ENCODE measurements around the gene CCDC87.
A peak's percentile ranks its signal among the peaks of the same experiment; 100 is the strongest.

The CCDC87 gene

DNA sequence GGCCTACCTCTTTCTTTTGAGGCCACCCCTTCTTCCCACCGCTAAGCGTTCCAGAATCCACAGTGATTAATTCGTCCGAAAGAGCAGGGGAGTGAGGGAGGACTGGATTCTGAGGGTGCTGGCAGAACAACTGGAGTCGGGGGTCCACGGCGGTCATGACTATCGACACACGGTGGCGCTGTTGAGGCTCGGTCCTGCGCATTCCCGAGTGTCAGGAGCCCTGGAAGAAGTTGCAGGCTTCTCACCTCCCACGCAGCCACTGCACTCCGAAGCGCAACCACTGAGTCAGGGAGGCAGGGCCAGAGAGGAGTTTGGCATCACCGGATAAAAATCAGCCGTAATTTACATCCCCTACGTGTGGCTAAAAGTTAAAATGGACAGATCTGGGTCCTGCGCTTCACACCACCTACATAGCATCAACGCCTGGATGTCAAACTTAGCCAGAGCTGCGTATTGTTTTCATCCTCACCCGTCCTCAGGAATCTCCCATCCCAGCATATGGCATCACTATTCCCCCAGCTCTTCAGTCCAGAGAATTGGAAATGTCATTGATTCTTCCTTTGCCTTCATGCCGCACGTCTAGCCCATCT lies 13.8 kb downstream of the CCDC87 start:
- no peak overlapping the region for H3K9ac ChIP-seq (ENCODE audit: low read depth, low read length)
- H3K9me3 ChIP-seq (ENCODE audit: control insufficient read depth, insufficient read depth, low read length): 0 out of 2 replicates have a peak, but pooled peaks cover 2% of the 10 kb centered on the region
- no peaks in the 10 kb centered on the region for H3K4me1 ChIP-seq (ENCODE audit: insufficient read depth, low read length)
- no peaks in the 10 kb centered on the region for H3K36me3 ChIP-seq (ENCODE audit: insufficient read depth, low read length)

DNA sequence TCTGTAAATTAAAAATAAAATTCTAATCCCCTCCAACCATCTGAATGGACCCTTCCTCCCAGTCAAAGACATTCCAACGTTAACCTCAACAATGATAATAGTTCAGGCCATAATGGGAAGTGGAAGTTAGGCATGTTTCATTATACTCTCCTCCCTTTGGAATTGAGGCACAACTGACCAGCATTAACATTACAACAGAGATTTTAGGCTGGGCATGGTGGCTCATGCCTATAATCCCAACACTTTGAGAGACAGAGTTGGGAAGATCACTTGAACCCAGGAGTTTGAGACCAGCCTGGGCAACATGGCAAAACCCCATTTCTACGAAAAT lies 22.0 kb downstream of the CCDC87 start:
- Histone ChIP-seq H3K36me3 (ENCODE audit: insufficient read depth, low read length) (no peaks in the 10 kb centered on the region), H3K9me3 (ENCODE audit: control insufficient read depth, insufficient read depth, low read length) (no peaks in the 10 kb centered on the region; the same call in 1 of the 2 replicates), H3K4me1 (ENCODE audit: insufficient read depth, low read length) (peaks cover 15% of the 10 kb centered on the region), H3K9ac (ENCODE audit: low read depth, low read length) (no peak overlapping the region)

DNA sequence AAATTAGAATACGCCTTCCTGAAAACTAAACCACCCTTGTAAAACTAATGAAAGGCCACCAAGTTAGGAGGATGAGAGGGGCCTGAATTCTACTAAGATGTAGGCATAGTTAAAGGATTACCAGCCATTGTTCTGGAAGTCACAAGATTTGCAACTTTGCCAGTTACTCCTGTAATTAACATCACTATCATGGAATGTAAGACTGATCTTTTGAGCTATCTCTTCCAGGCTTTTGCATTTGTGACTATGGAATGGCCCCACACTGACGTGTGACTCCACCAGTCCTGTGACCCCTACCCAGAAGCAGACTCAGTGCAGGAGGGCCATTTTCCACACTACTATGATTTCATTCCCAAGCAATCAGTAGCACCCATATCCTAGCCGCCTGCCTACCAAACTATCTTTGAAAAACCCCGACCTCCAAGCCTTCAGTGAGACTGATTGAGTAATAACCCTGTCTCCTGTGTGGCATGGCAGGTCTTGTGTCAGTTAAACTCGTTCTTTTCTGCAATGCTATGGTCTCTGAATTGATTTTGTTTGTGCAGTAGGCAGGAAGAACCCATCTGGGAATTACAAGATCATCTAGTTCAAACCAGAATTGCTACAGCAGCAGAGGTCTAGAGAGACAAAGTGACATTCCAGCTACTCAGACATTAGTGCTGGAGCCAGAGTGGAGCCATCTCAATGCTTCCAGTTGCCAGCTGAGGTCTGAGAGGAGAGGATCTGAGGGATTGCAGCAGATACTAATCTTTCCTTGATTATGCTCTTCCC lies 22.6 kb downstream of the CCDC87 start:
- Histone ChIP-seq H3K4me1 (ENCODE audit: insufficient read depth, low read length) (peaks cover 15% of the 10 kb centered on the region), H3K9me3 (ENCODE audit: control insufficient read depth, insufficient read depth, low read length) (no peaks in the 10 kb centered on the region; the same call in 1 of the 2 replicates), H3K36me3 (ENCODE audit: insufficient read depth, low read length) (no peaks in the 10 kb centered on the region), H3K9ac (ENCODE audit: low read depth, low read length) (no peak overlapping the region)

DNA sequence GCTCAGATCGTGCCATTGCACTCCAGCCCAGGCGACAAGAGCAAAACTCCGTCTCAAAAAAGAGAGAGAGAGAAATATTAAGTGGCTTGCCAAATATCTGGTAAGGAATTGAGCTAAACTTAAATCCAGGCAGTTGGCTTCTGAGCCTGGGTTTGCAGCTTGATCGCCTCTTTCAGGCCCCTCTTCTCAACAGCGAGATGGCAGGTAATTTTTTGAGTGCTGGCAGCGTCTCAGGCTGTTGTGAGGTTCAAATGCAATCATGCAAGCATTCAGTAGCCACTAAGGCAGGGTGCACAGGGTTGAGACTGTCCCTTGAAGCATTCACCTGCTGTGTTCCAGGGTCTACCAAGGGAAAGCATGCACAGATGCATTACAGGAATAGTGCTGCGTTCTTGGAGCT lies 23.8 kb downstream of the CCDC87 start:
- peaks cover 15% of the 10 kb centered on the region for H3K4me1 ChIP-seq (ENCODE audit: insufficient read depth, low read length)
- H3K9me3 ChIP-seq (ENCODE audit: control insufficient read depth, insufficient read depth, low read length): no peaks in the 10 kb centered on the region; the same call in 1 of the 2 replicates
- H3K36me3 ChIP-seq (ENCODE audit: insufficient read depth, low read length): no peaks in the 10 kb centered on the region
- H3K9ac ChIP-seq (ENCODE audit: low read depth, low read length): no peak overlapping the region

DNA sequence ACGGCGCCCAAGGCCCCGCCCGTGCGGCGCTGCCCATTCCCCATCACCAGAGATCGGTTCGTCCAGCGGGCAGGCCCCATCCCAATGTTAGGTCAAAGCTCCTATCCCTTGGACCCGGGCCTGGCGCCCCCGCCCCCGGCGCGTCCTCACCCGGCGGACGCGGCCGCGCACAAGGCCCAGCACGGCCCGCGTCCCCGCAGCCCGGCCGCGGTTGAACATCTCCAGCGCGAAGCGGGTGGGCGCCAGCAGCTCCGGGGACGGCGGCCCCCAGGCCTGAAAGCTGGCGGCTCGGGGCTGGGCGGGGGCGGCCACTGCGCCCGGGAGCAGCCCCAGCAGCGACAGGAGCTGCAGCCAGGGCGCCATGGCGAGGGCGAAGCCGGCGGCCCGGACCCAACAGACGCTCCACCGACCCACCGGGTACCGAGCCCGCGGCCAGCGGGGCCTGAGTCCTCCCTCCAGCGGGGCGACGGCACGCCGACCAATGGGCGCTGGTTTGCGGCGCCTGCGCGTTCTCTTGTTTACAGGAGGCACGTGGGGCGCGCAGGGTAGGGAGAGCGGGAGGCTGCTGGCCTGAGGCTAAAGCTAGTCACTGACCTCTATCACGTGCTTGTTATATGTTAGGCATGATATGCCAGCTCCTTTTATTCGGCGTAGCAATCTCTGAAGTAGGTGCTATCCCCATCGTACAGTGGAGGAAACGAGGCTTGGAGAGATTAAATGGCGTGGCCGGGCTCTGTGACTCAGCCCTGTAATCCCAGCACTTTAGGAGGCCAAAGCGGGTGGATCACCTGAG lies 24.5 kb downstream of the CCDC87 start, which contains the start of gene CTSF:
TSS of gene CTSF (minus strand) at position 483 of the 793 bp plus-strand sequence. CDS start at position 363, 120 bp downstream.
- Histone ChIP-seq H3K36me3 (ENCODE audit: insufficient read depth, low read length) (no peaks in the 10 kb centered on the region), H3K4me1 (ENCODE audit: insufficient read depth, low read length) (peaks cover 15% of the 10 kb centered on the region), H3K9ac (ENCODE audit: low read depth, low read length) (peak within 1 kb of the TSS; percentile 36; the same call in 1 of the 2 replicates)

GRCh38 chr11:66567787-66568123 lies 25.1 kb downstream of the CCDC87 start:
- Histone ChIP-seq H3K4me1 (ENCODE audit: insufficient read depth, low read length) (peaks cover 15% of the 10 kb centered on the region), H3K36me3 (ENCODE audit: insufficient read depth, low read length) (no peaks in the 10 kb centered on the region), H3K9ac (ENCODE audit: low read depth, low read length) (peak overlapping the region; percentile 36; the same call in 1 of the 2 replicates), H3K9me3 (ENCODE audit: control insufficient read depth, insufficient read depth, low read length) (no peaks in the 10 kb centered on the region; the same call in 1 of the 2 replicates)

More for the DNA sequence above, 24.5 kb downstream of the CCDC87 start, which contains the start of gene CTSF:
- H3K9me3 ChIP-seq (ENCODE audit: control insufficient read depth, insufficient read depth, low read length): no peaks in the 10 kb centered on the region; the same call in 1 of the 2 replicates

- peaks cover 15% of the 10 kb centered on the region for H3K4me1 ChIP-seq (ENCODE audit: insufficient read depth, low read length)
- no peak overlapping the region for H3K9ac ChIP-seq (ENCODE audit: low read depth, low read length)
- no peaks in the 10 kb centered on the region for H3K36me3 ChIP-seq (ENCODE audit: insufficient read depth, low read length)
- no peaks in the 10 kb centered on the region; the same call in 1 of the 2 replicates for H3K9me3 ChIP-seq (ENCODE audit: control insufficient read depth, insufficient read depth, low read length)
These were observed 26.6 kb downstream of the CCDC87 start for GRCh38 chr11:66566221-66566620.

- Histone ChIP-seq H3K4me1 (ENCODE audit: insufficient read depth, low read length) (peaks cover 4% of the 10 kb centered on the region; the same call in 1 of the 2 replicates), H3K9ac (ENCODE audit: low read depth, low read length) (no peak overlapping the region), H3K9me3 (ENCODE audit: control insufficient read depth, insufficient read depth, low read length) (no peaks in the 10 kb centered on the region; the same call in 1 of the 2 replicates), H3K36me3 (ENCODE audit: insufficient read depth, low read length) (no peaks in the 10 kb centered on the region)
These were observed 27.9 kb downstream of the CCDC87 start for GRCh38 chr11:66564984-66565383.

GRCh38 chr11:66564538-66564937 lies 28.3 kb downstream of the CCDC87 start:
- no peaks in the 10 kb centered on the region for H3K36me3 ChIP-seq (ENCODE audit: insufficient read depth, low read length)
- H3K4me1 ChIP-seq (ENCODE audit: insufficient read depth, low read length): no peaks in the 10 kb centered on the region
- no peaks in the 10 kb centered on the region; the same call in 1 of the 2 replicates for H3K9me3 ChIP-seq (ENCODE audit: control insufficient read depth, insufficient read depth, low read length)
- no peak overlapping the region for H3K9ac ChIP-seq (ENCODE audit: low read depth, low read length)

GRCh38 chr11:66563832-66564231 lies 29.0 kb downstream of the CCDC87 start:
- H3K36me3 ChIP-seq (ENCODE audit: insufficient read depth, low read length): no peaks in the 10 kb centered on the region
- no peaks in the 10 kb centered on the region for H3K4me1 ChIP-seq (ENCODE audit: insufficient read depth, low read length)

GRCh38 chr11:66562907-66563583 lies 29.8 kb downstream of the CCDC87 start:
- Histone ChIP-seq H3K9me3 (ENCODE audit: control insufficient read depth, insufficient read depth, low read length) (no peaks in the 10 kb centered on the region; the same call in 1 of the 2 replicates), H3K9ac (ENCODE audit: low read depth, low read length) (no peak overlapping the region), H3K36me3 (ENCODE audit: insufficient read depth, low read length) (no peaks in the 10 kb centered on the region), H3K4me1 (ENCODE audit: insufficient read depth, low read length) (no peaks in the 10 kb centered on the region)

More at GRCh38 chr11:66563832-66564231, 29.0 kb downstream of the CCDC87 start:
- Histone ChIP-seq H3K9ac (ENCODE audit: low read depth, low read length) (no peak overlapping the region), H3K9me3 (ENCODE audit: control insufficient read depth, insufficient read depth, low read length) (no peaks in the 10 kb centered on the region; the same call in 1 of the 2 replicates)

DNA sequence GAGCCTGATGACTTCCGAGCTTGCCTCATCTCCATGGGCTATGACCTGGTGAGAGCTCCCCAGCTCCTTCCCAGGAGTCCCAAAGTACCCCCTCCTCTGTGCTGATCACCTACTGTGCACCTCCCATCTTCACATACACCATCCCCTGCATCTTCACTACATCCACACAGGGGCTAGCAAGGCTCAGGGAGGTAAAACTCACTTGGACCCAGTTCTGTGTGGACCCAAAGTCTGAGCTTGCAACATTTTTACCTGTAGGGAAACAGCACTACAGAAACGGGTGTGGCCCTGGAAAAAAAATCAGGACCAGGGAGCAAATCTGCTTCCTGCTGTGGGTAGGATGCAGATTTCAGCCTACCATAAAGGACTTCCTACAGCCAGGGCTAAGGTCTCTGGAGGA lies 30.6 kb downstream of the CCDC87 start:
- no peaks in the 10 kb centered on the region for H3K36me3 ChIP-seq (ENCODE audit: insufficient read depth, low read length)
- H3K4me1 ChIP-seq (ENCODE audit: insufficient read depth, low read length): no peaks in the 10 kb centered on the region
- no peak overlapping the region for H3K9ac ChIP-seq (ENCODE audit: low read depth, low read length)
- H3K9me3 ChIP-seq (ENCODE audit: control insufficient read depth, insufficient read depth, low read length): no peaks in the 10 kb centered on the region

DNA sequence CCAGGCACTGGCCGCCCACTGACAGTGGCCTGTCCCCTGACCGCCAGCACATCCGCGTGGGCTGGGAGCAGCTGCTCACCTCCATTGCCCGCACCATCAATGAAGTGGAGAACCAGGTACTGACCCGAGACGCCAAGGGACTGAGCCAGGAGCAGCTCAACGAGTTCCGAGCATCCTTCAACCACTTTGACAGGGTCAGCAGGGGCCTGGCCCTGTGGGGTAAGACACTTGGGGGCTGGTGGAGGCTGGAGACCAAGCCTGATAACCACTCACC lies 31.0 kb downstream of the CCDC87 start:
- Histone ChIP-seq H3K36me3 (ENCODE audit: insufficient read depth, low read length) (no peaks in the 10 kb centered on the region), H3K9me3 (ENCODE audit: control insufficient read depth, insufficient read depth, low read length) (no peaks in the 10 kb centered on the region), H3K4me1 (ENCODE audit: insufficient read depth, low read length) (no peaks in the 10 kb centered on the region), H3K9ac (ENCODE audit: low read depth, low read length) (no peak overlapping the region)
